A549 (cell line): ENCODE results near the gene DLX6. TPM values are rescaled to one million over a fixed set of nuclear protein-coding genes. Genes with fewer than 3 reads are reported as not detected.
A peak's percentile ranks its signal among the peaks of the same experiment; 100 is the strongest.
"Not testable (repeated sequence)": the region's sequence is repeated elsewhere in the genome, so short reads cannot be mapped to it uniquely, and the experiment has no call there.

Experiments
- ATAC-seq, 2 experiments: fragments of 200-7000 bp in 1 of 2; fragments of >200 bp in 1 of 2; cut with Nextera tagmentation in 1 of 2; cut with Tn5 transposase in 1 of 2; 3 replicates each; pipeline versions ENCODE4 v1.8.0 to v1.9.1; 2018 to 2020; ENCODE audit warnings: mild to moderate bottlenecking in 1 of 2, moderate library complexity in 1 of 2
- CTCF ChIA-PET: fragments of 300-600 bp; sonication (Branson Sonifier 250); formaldehyde crosslinking; extraction: SDS; loops from one replicate; lab custom pipeline; 2021; ENCODE audit warnings: antibody characterized with exemption, inconsistent platforms; lab: Yijun Ruan, JAX
- POLR2A ChIA-PET: fragments of 350-600 bp; formaldehyde crosslinking; extraction: SDS; loops from one replicate; lab custom pipeline; 2021; ENCODE audit warnings: antibody characterized with exemption, inconsistent platforms; lab: Yijun Ruan, JAX
- DNase-seq, 2 experiments: peaks; one replicate each; pipeline versions ENCODE4 v3.0.0 to v3.0.0-alpha.2; 2011 to 2016; ENCODE audit warnings: low read depth in 1 of 2, low spot score in 1 of 2
- FAIRE-seq: peaks from 2 replicates; lab custom pipeline; 2011; peaks lifted over from hg19 to GRCh38; lab: Jason Lieb, UNC
- H3K27ac ChIP-seq, 2 experiments: fragments of >200 bp; sonication (Bioruptor Twin); formaldehyde crosslinking; 3 replicates each; pipeline ENCODE4 v1.5.1; 2016 to 2017
- H3K4me1 ChIP-seq: fragments of >200 bp; sonication (Bioruptor Twin); formaldehyde crosslinking; 3 replicates; pipeline ENCODE4 v1.6.1; 2016
- H3K4me2 ChIP-seq: fragments of >200 bp; sonication (Bioruptor Twin); formaldehyde crosslinking; 3 replicates; pipeline ENCODE4 v1.6.1; 2016
- H3K4me3 ChIP-seq: fragments of >200 bp; sonication (Bioruptor Twin); formaldehyde crosslinking; 3 replicates; pipeline ENCODE4 v1.5.1; 2016
- H3K9me3 ChIP-seq: fragments of >200 bp; sonication (Bioruptor Twin); formaldehyde crosslinking; 3 replicates; pipeline ENCODE4 v1.6.1; 2016
- CBX8 ChIP-seq: fragments of 200-600 bp; sonication (generic); IDR thresholded peaks from 2 replicates; pipeline ENCODE4 v1.6.1; 2016
- CTCF ChIP-seq: fragments of >200 bp; sonication (Bioruptor Twin); formaldehyde crosslinking; IDR thresholded peaks from 3 replicates; pipeline ENCODE4 v1.5.1; 2016
- EHF ChIP-seq: fragments of 250-450 bp; sonication (Bioruptor Pico); IDR thresholded peaks from 2 replicates; pipeline ENCODE4 v1.5.0; 2020; ENCODE audit warnings: mild to moderate bottlenecking
- ELK1 ChIP-seq: fragments of 150-350 bp; IDR thresholded peaks from 2 replicates; pipeline ENCODE4 v1.6.1; 2014; ENCODE audit warnings: low read depth, mild to moderate bottlenecking, low read length
- MAFK ChIP-seq: fragments of 450-650 bp; IDR thresholded peaks from 2 replicates; pipeline ENCODE4 v1.6.1; 2014; ENCODE audit not compliant: partially characterized antibody
- NFE2L2 ChIP-seq: fragments of 150-350 bp; conservative IDR thresholded peaks from 2 replicates; pipeline ENCODE4 v1.6.1; 2014; ENCODE audit warnings: low read length
- PBX3 ChIP-seq: IDR thresholded peaks from 2 replicates; pipeline ENCODE4 v1.6.1; 2012
- PHF8 ChIP-seq: fragments of 200-600 bp; sonication (generic); IDR thresholded peaks from 2 replicates; pipeline ENCODE4 v1.6.1; 2016; ENCODE audit warnings: low read depth, mild to moderate bottlenecking, antibody characterized with exemption, moderate library complexity, borderline replicate concordance
- POLR2A ChIP-seq: IDR thresholded peaks from 2 replicates; pipeline ENCODE4 v1.6.1; 2012; ENCODE audit warnings: mild to moderate bottlenecking, low read length
- RFX5 ChIP-seq: fragments of 450-650 bp; IDR thresholded peaks from 2 replicates; pipeline ENCODE4 v1.7.1; 2014; ENCODE audit warnings: antibody characterized with exemption, mild to moderate bottlenecking, moderate library complexity
- ZNF302 ChIP-seq: fragments of 250-450 bp; sonication (Bioruptor Pico); IDR thresholded peaks from 2 replicates; pipeline ENCODE4 v1.9.0; 2021; ENCODE audit warnings: inconsistent platforms, mild to moderate bottlenecking, moderate library complexity
- WGBS: methylation state at CpG from one replicate; pipeline ENCODE4 v1.1.6; 2017; ENCODE audit errors: missing lambda C conversion rate; 5-methylcytosine and 5-hydroxymethylcytosine counted together
- polyA plus RNA-seq, 4 experiments: library from polyadenylated mRNA; depleted of rRNA in 3 of 4; stranded (reverse); fragments of >200 nt; fragmentation: RNase III in 1 of 4; extraction: RNeasy Plus Mini Kit Qiagen cat#74134 plus additional on column Dnase treatment in 1 of 4; gene quantifications; 2 replicates in 3 of 4; 3 replicates in 1 of 4; pipeline ENCODE4 v1.2.3, GENCODE V29; 2011 to 2017
- TF ChIP-seq, protein P1 (sequence below): fragments of 250-450 bp; sonication (Bioruptor Pico); IDR thresholded peaks from 2 replicates; pipeline ENCODE4 v1.5.0; 2020; ENCODE audit warnings: low read depth, mild to moderate bottlenecking, moderate library complexity
- TF ChIP-seq, protein P2 (sequence below): IDR thresholded peaks from 2 replicates; pipeline ENCODE4 v1.6.1; 2012
- TF ChIP-seq, protein P3 (sequence below): fragments of 200-600 bp; sonication (generic); IDR thresholded peaks from 2 replicates; pipeline ENCODE4 v1.6.1; 2016; ENCODE audit warnings: antibody characterized with exemption, mild to moderate bottlenecking, moderate library complexity

Gene DLX6
- polyA plus RNA-seq, 2 of the 4 experiments (the other 2 are of a cell fraction) = not detected

- TF ChIP-seq PHF8 (no peak), ELK1 (no peak)
Observed at GRCh38 chr7:97027427-97028234, 22.3 kb downstream of the DLX6 start (continued).

- DNase-seq, H3K4me2 ChIP-seq, H3K9me3 ChIP-seq, FAIRE-seq, POLR2A ChIA-PET, H3K4me1 ChIP-seq, H3K4me3 ChIP-seq, ATAC-seq, H3K27ac ChIP-seq: not testable (repeated sequence)
- CTCF ChIA-PET = interaction anchor here (0.6 to 1.1 kb wide), 3 partner anchors 145 to 1118 kb away, joined by 3 to 5 read pairs (median 3); no protein-coding TSS in a partner anchor
- 34% methylated on average over 6 of the region's 30 CpGs for WGBS
Observed at GRCh38 chr7:97034213-97034852, 29.0 kb downstream of the DLX6 start.

DNA sequence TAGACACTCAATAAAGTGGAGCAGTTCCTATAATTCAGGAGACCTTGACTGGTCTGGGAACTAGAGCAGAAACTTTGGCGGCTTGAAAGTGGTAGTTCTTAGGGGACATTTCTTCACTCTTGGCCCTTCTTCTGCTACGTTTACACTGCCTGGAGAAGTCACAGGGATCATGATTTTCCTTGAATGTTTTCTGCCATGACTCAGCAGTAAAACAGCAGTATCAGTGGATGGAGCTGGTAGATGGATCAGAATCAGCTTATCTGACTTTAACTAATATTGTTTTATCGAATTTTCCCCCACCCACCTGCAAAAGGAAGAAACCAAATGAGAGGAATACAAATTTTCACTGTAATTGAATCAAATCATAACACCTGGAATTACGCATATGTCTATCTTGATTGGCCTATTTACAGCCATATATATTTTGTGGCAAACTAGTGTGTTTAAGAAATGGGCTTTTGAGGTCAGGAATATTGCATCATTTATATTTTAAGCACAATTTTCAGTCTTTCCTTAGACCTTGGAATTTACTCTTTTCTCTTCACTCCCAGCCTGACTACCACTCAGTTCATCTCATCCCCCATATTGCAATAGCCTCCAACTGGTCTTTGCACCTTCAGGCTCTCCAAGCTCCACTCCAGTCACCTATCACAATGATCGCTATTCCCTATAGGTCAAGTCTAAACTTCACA is 34.2 kb downstream of the DLX6 start:
- H3K4me2 ChIP-seq = no peak overlapping the region
- ChIA-PET POLR2A (no interaction called here), CTCF (interaction anchor here (1.1 to 2.8 kb wide), 2 partner anchors 12 to 1124 kb away, joined by 3 to 9 read pairs; no protein-coding TSS in a partner anchor)
- ATAC-seq = no peak
- H3K27ac ChIP-seq = no peak overlapping the region
- no peak for FAIRE-seq
- no peaks in the 10 kb centered on the region for H3K9me3 ChIP-seq
- no peak for DNase-seq
- H3K4me3 ChIP-seq = no peak overlapping the region
- peak; percentile 78 for TF ChIP-seq MAFK
- peak; percentile 83 for TF ChIP-seq NFE2L2
- TF ChIP-seq POLR2A = no peak
- no peaks in the 10 kb centered on the region for H3K4me1 ChIP-seq
- WGBS = 43% methylated on average over 5 of the region's 5 CpGs

DNA sequence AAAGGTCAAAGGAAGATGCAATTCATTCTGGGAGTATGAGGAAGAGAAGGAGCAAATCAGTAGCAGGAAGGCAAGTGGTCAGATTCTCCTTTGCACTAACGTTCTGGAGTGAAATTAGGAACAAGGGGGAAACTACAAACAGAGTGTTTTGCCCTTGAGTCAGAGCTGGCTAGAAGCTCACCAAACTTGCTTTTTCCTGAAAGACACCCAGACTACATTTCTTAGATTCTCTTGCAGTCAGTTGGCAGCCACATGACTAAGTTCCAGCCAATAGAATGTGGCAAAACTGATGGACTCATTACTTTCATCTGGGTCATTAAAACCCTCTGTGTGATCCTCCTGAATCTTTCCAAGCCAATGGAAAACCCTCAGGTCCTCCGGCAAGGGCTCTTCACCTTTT is 37.9 kb downstream of the DLX6 start:
- CTCF ChIA-PET = no interaction called here
- Histone ChIP-seq H3K9me3 (no peaks in the 10 kb centered on the region), H3K4me3 (no peak overlapping the region), H3K4me2 (no peak overlapping the region), H3K27ac (no peak overlapping the region), H3K4me1 (no peaks in the 10 kb centered on the region)
- ATAC-seq = no peak
- WGBS = 0% methylated on average over 2 of the region's 2 CpGs
- no peak for DNase-seq
- POLR2A ChIA-PET = no interaction called here
- FAIRE-seq = no peak
- TF ChIP-seq, protein P1, sequence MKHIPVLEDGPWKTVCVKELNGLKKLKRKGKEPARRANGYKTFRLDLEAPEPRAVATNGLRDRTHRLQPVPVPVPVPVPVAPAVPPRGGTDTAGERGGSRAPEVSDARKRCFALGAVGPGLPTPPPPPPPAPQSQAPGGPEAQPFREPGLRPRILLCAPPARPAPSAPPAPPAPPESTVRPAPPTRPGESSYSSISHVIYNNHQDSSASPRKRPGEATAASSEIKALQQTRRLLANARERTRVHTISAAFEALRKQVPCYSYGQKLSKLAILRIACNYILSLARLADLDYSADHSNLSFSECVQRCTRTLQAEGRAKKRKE (CRISPR knock-in tag) = no peak
- no peak for TF ChIP-seq PBX3
- TF ChIP-seq, protein P2, sequence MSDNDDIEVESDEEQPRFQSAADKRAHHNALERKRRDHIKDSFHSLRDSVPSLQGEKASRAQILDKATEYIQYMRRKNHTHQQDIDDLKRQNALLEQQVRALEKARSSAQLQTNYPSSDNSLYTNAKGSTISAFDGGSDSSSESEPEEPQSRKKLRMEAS = no peak
- TF ChIP-seq, protein P3, sequence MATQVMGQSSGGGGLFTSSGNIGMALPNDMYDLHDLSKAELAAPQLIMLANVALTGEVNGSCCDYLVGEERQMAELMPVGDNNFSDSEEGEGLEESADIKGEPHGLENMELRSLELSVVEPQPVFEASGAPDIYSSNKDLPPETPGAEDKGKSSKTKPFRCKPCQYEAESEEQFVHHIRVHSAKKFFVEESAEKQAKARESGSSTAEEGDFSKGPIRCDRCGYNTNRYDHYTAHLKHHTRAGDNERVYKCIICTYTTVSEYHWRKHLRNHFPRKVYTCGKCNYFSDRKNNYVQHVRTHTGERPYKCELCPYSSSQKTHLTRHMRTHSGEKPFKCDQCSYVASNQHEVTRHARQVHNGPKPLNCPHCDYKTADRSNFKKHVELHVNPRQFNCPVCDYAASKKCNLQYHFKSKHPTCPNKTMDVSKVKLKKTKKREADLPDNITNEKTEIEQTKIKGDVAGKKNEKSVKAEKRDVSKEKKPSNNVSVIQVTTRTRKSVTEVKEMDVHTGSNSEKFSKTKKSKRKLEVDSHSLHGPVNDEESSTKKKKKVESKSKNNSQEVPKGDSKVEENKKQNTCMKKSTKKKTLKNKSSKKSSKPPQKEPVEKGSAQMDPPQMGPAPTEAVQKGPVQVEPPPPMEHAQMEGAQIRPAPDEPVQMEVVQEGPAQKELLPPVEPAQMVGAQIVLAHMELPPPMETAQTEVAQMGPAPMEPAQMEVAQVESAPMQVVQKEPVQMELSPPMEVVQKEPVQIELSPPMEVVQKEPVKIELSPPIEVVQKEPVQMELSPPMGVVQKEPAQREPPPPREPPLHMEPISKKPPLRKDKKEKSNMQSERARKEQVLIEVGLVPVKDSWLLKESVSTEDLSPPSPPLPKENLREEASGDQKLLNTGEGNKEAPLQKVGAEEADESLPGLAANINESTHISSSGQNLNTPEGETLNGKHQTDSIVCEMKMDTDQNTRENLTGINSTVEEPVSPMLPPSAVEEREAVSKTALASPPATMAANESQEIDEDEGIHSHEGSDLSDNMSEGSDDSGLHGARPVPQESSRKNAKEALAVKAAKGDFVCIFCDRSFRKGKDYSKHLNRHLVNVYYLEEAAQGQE = no peak
- TF ChIP-seq EHF (CRISPR knock-in tag) = no peak
- TF ChIP-seq ZNF302 (CRISPR knock-in tag) = no peak
- no peak for TF ChIP-seq CTCF
- TF ChIP-seq ELK1 = no peak
- no peak for TF ChIP-seq POLR2A
- TF ChIP-seq CBX8 = no peak
- no peak for TF ChIP-seq RFX5
